Prostate gland (tissue), 2 donors: Measurements from ENCODE around the gene ATP13A3.

Source experiments
- POLR2A ChIP-seq: fragments of 450-650 bp; IDR thresholded peaks from one replicate; pipeline ENCODE4 v1.6.1; 2016; ENCODE audit warnings: antibody characterized with exemption, mild to moderate bottlenecking
- POLR2AphosphoS5 ChIP-seq: sonication (generic); formaldehyde crosslinking; IDR thresholded peaks from one replicate; pipeline ENCODE4 v1.6.1; 2017; ENCODE audit warnings: antibody characterized with exemption
- TF ChIP-seq, protein P1 (sequence below), 4 experiments: fragments of 200-600 bp in 2 of 4; fragments of 450-650 bp in 2 of 4; sonication (generic) in 2 of 4; IDR thresholded peaks; 1 replicate in 3 of 4; 2 replicates in 1 of 4; pipeline ENCODE4 v1.5.1; 2016 to 2019; ENCODE audit warnings: antibody characterized with exemption in 4 of 4, mild to moderate bottlenecking in 2 of 4, moderate library complexity in 2 of 4

DNA sequence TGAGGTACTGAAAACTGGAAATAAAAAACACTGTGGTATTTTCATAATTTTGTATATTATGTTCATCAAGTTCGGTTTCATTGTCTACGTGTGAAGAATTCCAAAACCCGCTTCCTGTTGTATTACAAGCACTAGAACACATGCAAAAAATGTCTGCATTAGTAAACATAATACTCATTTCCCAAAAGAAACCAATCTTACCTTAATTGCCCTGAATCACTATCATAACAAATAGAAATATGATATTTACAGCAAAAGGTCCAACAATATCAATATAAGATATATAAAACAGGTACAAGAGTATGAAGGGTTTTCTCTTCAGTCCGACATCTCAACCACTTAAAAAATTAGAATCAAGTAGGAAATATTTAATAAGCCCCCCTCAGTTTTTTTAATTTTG, 61.4 kb downstream of the ATP13A3 start:
- TF ChIP-seq, protein P1, sequence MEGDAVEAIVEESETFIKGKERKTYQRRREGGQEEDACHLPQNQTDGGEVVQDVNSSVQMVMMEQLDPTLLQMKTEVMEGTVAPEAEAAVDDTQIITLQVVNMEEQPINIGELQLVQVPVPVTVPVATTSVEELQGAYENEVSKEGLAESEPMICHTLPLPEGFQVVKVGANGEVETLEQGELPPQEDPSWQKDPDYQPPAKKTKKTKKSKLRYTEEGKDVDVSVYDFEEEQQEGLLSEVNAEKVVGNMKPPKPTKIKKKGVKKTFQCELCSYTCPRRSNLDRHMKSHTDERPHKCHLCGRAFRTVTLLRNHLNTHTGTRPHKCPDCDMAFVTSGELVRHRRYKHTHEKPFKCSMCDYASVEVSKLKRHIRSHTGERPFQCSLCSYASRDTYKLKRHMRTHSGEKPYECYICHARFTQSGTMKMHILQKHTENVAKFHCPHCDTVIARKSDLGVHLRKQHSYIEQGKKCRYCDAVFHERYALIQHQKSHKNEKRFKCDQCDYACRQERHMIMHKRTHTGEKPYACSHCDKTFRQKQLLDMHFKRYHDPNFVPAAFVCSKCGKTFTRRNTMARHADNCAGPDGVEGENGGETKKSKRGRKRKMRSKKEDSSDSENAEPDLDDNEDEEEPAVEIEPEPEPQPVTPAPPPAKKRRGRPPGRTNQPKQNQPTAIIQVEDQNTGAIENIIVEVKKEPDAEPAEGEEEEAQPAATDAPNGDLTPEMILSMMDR (IDR thresholded peaks at IDR 0.05), result no peak
- TF ChIP-seq POLR2A, result no peak
- TF ChIP-seq POLR2AphosphoS5, result no peak
